Mucosa of stomach (tissue), 1 donor: ENCODE data around the gene MAPRE3.

ENCODE experiments used
- H3K27me3 ChIP-seq: one replicate; pipeline ENCODE4 v1.7.0; 2013; ENCODE audit warnings: mild to moderate bottlenecking, low read length; ENCODE audit not compliant: control insufficient read depth, insufficient read depth
- H3K36me3 ChIP-seq: one replicate; pipeline ENCODE4 v1.7.0; 2013; ENCODE audit warnings: low read length; ENCODE audit not compliant: control insufficient read depth, insufficient read depth
- H3K4me1 ChIP-seq: one replicate; pipeline ENCODE4 v1.7.0; 2013; ENCODE audit warnings: mild to moderate bottlenecking, low read length; ENCODE audit not compliant: control insufficient read depth, insufficient read depth
- H3K4me3 ChIP-seq: one replicate; pipeline ENCODE4 v1.7.0; 2013; ENCODE audit warnings: low read length
- H3K9ac ChIP-seq: one replicate; pipeline ENCODE4 v1.7.0; 2013; ENCODE audit warnings: mild to moderate bottlenecking, low read length, moderate library complexity
- H3K9me3 ChIP-seq: one replicate; pipeline ENCODE4 v1.7.0; 2013; ENCODE audit warnings: mild to moderate bottlenecking, low read length, moderate library complexity; ENCODE audit not compliant: control insufficient read depth
- donor health status: Pancreatic carcinoma.

MAPRE3 gene

DNA sequence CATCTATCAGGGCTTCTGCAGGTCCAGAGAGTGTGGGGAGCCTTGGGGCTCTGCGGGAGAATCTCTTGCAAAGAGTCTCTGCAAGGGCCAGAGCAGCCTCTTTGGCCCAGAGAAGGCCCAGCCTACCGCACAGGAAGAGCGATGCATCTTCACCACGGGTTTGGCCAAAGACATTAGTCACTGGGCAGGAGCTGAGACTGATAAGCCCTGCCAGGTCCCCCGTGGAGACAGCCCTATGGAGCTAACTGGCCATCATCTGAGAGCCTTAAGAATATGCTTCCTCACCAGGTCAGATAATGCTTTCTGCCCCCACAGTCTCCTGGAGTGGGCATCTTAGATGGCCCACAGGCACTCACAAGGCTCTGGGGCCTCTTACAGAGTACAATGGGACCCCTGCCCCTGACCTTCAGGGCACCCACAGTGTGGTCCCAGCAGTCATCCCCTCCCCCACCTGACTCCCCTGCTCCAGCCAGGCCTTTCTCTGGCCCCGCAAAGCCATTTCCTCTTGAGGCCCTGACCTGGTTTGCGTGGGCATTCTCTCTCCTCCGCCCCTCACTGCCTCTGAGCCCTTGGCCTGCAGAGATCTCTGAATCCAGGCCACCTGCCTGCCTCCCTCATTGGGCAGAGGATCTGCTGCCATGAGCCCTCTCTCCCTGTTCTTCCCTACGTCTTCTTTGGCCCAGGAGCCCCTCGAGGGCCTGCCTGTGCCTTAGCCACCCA is 31.9 kb upstream of the MAPRE3 start:
- H3K4me3 ChIP-seq: no peak overlapping the region
- no peaks in the 10 kb centered on the region for H3K9me3 ChIP-seq
- H3K4me1 ChIP-seq: no peaks in the 10 kb centered on the region
- H3K27me3 ChIP-seq: peaks cover 7% of the 10 kb centered on the region
- no peak overlapping the region for H3K9ac ChIP-seq
- H3K36me3 ChIP-seq: no peaks in the 10 kb centered on the region

DNA sequence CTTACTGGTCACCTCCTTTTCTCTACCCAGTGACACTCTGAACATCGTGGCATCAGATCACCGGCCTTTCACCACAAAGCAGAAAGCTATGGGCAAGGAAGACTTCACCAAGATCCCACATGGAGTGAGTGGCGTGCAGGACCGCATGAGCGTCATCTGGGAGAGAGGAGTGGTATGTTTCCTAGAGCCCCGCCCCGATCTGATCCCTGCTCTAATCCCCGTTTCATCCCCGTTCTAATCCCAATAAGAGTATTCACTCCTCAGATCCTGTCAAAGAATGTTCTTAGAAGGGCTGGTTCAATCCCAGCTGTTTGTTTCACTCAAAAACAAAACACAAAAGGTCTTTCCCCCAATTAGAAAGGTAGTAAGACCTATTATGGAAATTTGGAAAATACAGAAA is 30.4 kb upstream of the MAPRE3 start:
- Histone ChIP-seq H3K4me1 (no peaks in the 10 kb centered on the region), H3K9me3 (no peaks in the 10 kb centered on the region), H3K4me3 (no peak overlapping the region), H3K36me3 (no peaks in the 10 kb centered on the region), H3K27me3 (peaks cover 7% of the 10 kb centered on the region), H3K9ac (no peak overlapping the region)

DNA sequence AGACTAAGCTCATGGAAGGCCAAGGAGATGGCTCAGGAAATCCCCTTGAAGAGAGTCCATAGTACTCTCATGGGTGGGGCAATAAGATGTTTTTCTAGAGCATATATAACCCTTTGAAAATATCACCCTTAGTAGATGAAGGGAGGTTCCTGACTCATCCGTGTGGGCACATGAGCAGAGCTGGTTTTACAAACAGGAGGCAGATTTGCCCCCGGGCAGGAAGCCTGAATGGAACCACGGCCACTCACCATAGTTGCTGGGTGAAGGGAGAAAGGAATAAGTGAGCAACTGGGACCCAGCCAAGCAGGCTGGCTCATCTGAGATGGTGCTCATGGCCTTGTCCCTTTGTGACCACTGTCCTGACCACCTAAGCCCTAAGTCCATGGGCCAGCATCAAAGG is 29.0 kb upstream of the MAPRE3 start:
- Histone ChIP-seq H3K4me3 (no peak overlapping the region), H3K27me3 (peaks cover 12% of the 10 kb centered on the region), H3K36me3 (no peaks in the 10 kb centered on the region), H3K9ac (no peak overlapping the region), H3K4me1 (no peaks in the 10 kb centered on the region), H3K9me3 (no peaks in the 10 kb centered on the region)

DNA sequence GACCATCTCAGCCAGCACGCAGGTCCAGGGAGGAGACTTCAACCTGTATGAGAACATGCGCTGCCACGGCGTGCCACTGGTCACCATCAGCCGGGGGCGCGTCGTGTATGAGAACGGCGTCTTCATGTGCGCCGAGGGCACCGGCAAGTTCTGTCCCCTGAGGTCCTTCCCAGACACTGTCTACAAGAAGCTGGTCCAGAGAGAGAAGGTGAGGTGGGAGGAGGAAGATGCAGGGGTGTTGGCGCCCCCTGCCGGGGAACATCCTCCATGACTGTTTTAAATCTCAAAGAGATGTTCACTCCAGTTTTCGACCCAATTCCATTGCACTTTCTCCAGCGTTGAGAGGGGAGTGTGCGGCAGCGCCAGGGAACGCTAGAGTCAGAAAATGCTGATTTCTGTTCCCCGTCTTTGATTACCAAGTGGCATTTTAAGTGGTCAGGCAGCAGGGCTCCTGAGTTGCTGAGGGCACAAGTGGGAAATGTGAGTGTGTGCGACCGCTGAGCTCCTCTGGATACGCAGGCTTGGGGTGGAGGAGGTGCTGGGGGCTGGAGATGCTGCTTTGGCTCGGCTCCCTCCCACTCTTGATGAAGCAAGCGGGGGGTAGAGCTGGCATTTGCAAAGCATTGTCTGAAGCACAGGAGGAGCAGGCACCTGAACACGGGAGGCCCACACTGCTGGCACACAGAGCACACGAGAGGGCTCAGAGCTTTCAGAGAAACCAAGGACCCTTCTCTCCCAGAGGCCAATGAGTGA is 27.7 kb upstream of the MAPRE3 start:
- Histone ChIP-seq H3K27me3 (peaks cover 16% of the 10 kb centered on the region), H3K4me1 (peaks cover 4% of the 10 kb centered on the region), H3K36me3 (no peaks in the 10 kb centered on the region), H3K4me3 (no peak overlapping the region), H3K9me3 (no peaks in the 10 kb centered on the region), H3K9ac (no peak overlapping the region)

DNA sequence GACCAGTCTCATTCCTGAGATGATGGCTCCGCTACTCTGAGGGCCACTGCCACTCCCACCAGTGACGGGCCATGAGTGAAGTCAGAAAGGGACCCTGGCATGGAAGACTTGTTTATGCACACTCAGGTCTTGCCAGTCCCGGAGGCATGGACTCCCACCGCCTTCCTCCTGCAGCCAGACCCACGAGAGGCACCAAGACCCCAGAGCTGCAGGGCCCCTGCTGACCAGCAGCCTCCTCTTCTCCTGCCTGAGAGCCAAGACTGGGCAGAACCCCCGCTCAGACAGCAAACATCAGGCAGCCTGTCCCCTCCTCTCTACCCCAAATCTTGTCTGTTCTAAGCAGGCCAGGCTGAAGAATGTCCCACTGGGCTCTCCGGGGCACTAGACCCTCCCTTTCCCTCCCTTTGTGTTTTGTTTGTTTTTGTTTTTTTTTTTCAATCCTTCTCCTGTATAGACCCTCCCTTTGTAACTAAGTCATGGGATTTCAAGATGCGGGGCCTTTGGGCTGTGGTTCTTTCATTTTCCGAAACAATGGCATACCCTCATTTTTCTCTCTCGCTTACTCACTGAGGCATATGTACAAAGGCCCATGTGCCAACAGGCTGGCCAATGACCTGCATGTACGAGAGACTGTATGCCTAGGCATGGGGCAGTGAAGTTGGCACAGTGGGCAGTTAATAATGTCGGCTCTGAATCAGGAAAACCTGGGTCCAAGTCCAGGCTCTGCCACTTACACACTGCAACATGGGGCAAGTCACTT is 24.3 kb upstream of the MAPRE3 start:
- Histone ChIP-seq H3K27me3 (peaks cover 16% of the 10 kb centered on the region), H3K4me1 (peaks cover 4% of the 10 kb centered on the region), H3K9me3 (no peaks in the 10 kb centered on the region), H3K4me3 (no peak overlapping the region), H3K36me3 (no peaks in the 10 kb centered on the region), H3K9ac (no peak overlapping the region)

DNA sequence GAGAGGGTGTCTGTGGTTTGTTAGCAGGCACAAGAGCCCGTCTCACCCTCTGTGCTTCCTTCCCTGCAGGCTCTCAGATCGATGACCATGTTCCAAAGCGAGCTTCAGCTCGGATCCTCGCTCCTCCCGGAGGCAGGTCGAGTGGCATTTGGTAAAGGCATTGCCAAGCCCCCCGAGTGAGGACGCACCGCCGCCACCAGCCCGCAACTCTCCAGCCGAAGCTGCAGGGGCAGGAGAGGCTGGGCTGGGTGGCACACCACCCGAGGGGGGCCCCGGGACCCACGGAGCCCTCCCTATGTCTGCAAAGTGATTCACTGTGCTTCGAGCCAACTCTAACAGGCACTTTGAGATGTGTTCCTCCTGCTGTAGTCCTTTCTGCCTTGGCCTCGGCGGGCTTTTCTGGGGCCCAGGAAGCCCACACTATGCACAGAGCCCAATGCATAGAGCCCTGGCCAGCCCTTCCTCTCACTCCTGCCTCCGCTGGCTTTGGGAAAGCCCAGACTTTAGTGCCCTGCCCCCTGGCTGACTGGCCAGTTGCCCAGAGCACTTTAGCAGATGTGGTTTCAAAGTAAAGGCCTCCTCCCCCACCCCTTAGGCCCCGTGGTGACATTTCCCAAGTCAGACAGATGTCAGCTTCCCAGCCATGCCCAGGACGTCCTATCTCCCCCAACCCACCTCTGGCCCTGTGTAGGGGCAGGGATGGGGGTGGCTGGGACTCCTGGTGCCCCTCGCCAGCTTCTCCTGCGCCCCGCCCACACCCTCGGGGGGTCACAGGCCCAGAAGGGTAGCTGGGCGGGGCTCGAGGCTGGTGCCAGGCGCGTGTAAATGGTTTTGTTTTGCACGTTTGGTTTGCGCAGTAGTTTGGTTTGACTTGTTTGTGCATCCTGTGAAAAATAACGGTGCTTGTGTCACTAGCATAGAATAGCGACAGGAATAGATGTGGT is 23.3 kb upstream of the MAPRE3 start:
- peaks cover 4% of the 10 kb centered on the region for H3K4me1 ChIP-seq
- H3K4me3 ChIP-seq: no peak overlapping the region
- no peaks in the 10 kb centered on the region for H3K9me3 ChIP-seq
- H3K9ac ChIP-seq: no peak overlapping the region
- H3K36me3 ChIP-seq: no peaks in the 10 kb centered on the region
- H3K27me3 ChIP-seq: peaks cover 16% of the 10 kb centered on the region

DNA sequence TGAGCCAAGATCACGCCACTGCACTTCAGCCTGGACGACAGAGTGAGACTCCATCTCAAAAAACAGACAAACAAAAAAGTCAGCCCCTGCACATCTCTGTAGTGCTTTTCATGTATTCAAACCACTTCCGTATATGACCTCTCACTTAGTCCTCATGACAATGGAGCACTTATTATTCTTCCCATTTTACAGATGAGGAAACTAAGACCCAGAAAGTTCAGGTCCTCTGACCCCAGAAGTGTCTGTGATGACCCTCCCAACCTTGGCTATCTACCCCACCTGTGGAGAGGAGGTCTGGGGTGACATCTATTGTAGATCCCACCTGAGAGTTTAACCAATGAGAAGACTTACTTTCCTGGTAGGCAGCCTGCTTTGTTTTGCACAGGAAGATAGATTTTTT is 21.6 kb upstream of the MAPRE3 start:
- Histone ChIP-seq H3K27me3 (peaks cover 9% of the 10 kb centered on the region), H3K9ac (no peak overlapping the region), H3K36me3 (no peaks in the 10 kb centered on the region), H3K9me3 (no peaks in the 10 kb centered on the region), H3K4me3 (no peak overlapping the region), H3K4me1 (peaks cover 4% of the 10 kb centered on the region)

DNA sequence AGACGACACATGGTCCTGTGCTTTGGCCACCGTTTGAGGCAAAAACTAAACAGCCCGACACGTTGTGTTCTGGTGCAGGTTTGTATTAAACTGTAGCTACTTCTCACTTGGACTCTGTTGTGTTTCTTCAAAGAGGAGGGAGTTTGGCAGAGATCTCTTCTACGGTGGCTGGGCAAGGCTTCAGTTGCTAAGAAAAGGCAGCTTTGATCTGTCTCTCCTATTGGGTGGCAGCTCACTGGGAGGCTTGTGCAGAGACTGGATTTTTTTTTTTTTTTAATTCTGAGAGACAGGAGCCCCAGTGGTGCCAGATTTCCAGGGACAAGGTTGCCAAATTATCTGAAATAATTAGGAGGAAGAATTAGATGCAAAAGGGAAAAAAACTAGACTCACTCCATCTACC is 20.2 kb upstream of the MAPRE3 start:
- no peak overlapping the region for H3K4me3 ChIP-seq
- peaks cover 9% of the 10 kb centered on the region for H3K27me3 ChIP-seq
- no peaks in the 10 kb centered on the region for H3K9me3 ChIP-seq
- peaks cover 4% of the 10 kb centered on the region for H3K4me1 ChIP-seq
- no peaks in the 10 kb centered on the region for H3K36me3 ChIP-seq
- H3K9ac ChIP-seq: no peak overlapping the region

DNA sequence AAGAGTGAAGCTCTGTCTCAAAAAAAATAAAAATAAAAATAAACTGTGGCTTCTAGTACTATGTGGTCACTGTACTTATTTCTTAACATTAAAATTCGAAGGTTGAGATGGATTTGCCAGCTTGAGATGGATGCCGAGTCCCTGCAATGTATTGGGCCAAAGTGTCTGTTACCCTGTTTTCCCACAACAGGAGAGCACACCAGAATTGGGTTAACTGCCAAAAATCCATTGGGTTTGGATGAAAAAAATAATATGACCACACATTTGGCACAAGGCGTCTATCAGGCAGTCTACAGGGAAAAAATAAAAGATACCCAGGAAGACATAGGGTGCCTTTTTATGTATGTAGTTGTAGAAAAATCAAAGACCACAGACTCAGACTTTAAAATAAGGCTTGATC is 19.2 kb upstream of the MAPRE3 start:
- Histone ChIP-seq H3K36me3 (no peaks in the 10 kb centered on the region), H3K4me3 (no peak overlapping the region), H3K9me3 (no peaks in the 10 kb centered on the region), H3K4me1 (peaks cover 4% of the 10 kb centered on the region), H3K9ac (no peak overlapping the region), H3K27me3 (peaks cover 6% of the 10 kb centered on the region)

DNA sequence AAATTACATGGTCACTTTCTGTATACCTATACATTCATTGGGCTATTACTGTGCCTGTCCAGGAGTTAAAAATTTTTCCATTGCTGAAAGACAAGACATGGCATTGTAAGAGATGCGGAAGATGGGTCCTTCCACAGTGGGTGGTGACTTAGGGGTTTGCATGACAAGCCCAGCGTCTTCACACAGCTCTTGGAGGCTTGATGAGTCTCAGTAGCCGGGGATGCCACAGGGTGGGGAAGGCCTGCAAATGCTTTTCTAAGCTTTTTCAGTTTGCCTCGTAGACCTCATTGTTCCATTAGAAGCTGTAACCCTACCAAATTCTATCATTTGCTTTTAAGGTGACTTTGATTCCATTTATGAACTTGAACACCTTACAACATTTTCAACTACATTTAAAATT is 18.1 kb upstream of the MAPRE3 start:
- H3K36me3 ChIP-seq: no peaks in the 10 kb centered on the region
- no peak overlapping the region for H3K4me3 ChIP-seq
- H3K9ac ChIP-seq: no peak overlapping the region
- H3K9me3 ChIP-seq: no peaks in the 10 kb centered on the region
- H3K27me3 ChIP-seq: peaks cover 7% of the 10 kb centered on the region
- H3K4me1 ChIP-seq: no peaks in the 10 kb centered on the region

DNA sequence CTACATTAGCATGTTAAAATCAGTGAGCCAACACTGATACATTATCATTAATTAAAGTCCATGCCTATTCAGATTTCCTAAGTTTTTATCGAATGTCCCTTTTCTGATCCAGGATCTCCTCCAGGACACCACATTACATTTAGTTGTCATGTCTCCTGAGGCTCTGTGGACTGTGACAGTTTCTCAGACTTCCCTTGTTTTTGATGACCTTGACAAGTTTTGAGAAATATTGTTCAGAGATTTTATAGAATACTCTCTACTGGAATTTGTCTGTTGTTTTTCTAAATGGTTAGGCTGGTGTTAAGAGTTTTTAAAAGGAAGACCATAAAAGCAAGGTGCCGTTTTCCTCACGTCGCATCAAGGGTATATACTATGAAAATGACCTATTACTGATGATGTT is 16.3 kb upstream of the MAPRE3 start:
- no peaks in the 10 kb centered on the region for H3K9me3 ChIP-seq
- H3K27me3 ChIP-seq: peaks cover 8% of the 10 kb centered on the region
- no peak overlapping the region for H3K9ac ChIP-seq
- no peaks in the 10 kb centered on the region for H3K4me1 ChIP-seq
- no peak overlapping the region for H3K4me3 ChIP-seq
- H3K36me3 ChIP-seq: no peaks in the 10 kb centered on the region
